PC-3 (cell line): ENCODE measurements around the gene SPAG6. TPM values are rescaled to one million over a fixed set of nuclear protein-coding genes. Genes with fewer than 3 reads are reported as not detected.

Experiments used
- ATAC-seq: fragments of 200-7000 bp; cut with Tn5 transposase; 2 replicates; pipeline ENCODE4 v1.9.1; 2020; ENCODE audit warnings: mild to moderate bottlenecking, moderate library complexity
- BruUV-seq: library from RNA; stranded (reverse); fragments of 400-500 nt; replicated peaks from 2 replicates; lab custom pipeline; 2021; lab: Mats Ljungman, UMichigan
- CTCF ChIA-PET: fragments of 300-600 bp; sonication (Branson Sonifier 250); formaldehyde crosslinking; loops from one replicate; lab custom pipeline; 2022; ENCODE audit warnings: antibody characterized with exemption; lab: Charles Lee
- POLR2A ChIA-PET: fragments of 300-600 bp; sonication (Branson Sonifier 250); formaldehyde crosslinking; loops from one replicate; lab custom pipeline; 2022; ENCODE audit warnings: antibody characterized with exemption; ENCODE audit not compliant: unreplicated experiment; lab: Charles Lee
- DNase-seq: peaks from one replicate; pipeline ENCODE4 v3.0.0-alpha.2; 2015
- H2AFZ ChIP-seq: fragments of 300-600 bp; sonication (generic); 2 replicates; pipeline ENCODE4 v1.6.0; 2016; ENCODE audit warnings: antibody characterized with exemption, low read length
- H3F3A ChIP-seq: fragments of 300-600 bp; sonication (generic); one replicate; pipeline ENCODE4 v1.6.0; 2017; ENCODE audit warnings: antibody characterized with exemption, low read length, control low read depth, mild to moderate bottlenecking; ENCODE audit not compliant: unreplicated experiment
- H3K27ac ChIP-seq: fragments of 300-600 bp; sonication (generic); 2 replicates; pipeline ENCODE4 v1.5.1; 2016; ENCODE audit warnings: mild to moderate bottlenecking, low read length
- H3K27me3 ChIP-seq: fragments of 300-600 bp; sonication (generic); 2 replicates; pipeline ENCODE4 v1.6.1; 2016; ENCODE audit warnings: low read length, mixed read lengths
- H3K36me3 ChIP-seq: fragments of 300-600 bp; sonication (generic); 2 replicates; pipeline ENCODE4 v1.6.1; 2016; ENCODE audit warnings: low read depth, mixed run types, low read length, mixed read lengths
- H3K4me1 ChIP-seq: fragments of 300-600 bp; sonication (generic); 2 replicates; pipeline ENCODE4 v1.5.1; 2016; ENCODE audit warnings: low read length; ENCODE audit not compliant: insufficient read depth
- H3K4me2 ChIP-seq: fragments of 300-600 bp; sonication (generic); 2 replicates; pipeline ENCODE4 v1.6.0; 2016; ENCODE audit warnings: low read length
- H3K4me3 ChIP-seq: fragments of 300-600 bp; sonication (generic); 2 replicates; pipeline ENCODE4 v1.5.1; 2016; ENCODE audit warnings: mild to moderate bottlenecking, low read length, mixed read lengths
- H3K79me2 ChIP-seq: fragments of 300-600 bp; sonication (generic); 2 replicates; pipeline ENCODE4 v1.6.1; 2017; ENCODE audit warnings: low read length, mixed read lengths
- H3K9ac ChIP-seq: fragments of 300-600 bp; sonication (generic); 2 replicates; pipeline ENCODE4 v1.6.0; 2016; ENCODE audit warnings: mild to moderate bottlenecking, low read length
- H3K9me2 ChIP-seq: fragments of 300-600 bp; sonication (generic); replicated peaks from 2 replicates; pipeline ENCODE4 v1.6.1; 2016; ENCODE audit warnings: mixed run types, low read length, mixed read lengths
- H3K9me3 ChIP-seq: fragments of 300-600 bp; sonication (generic); 2 replicates; pipeline ENCODE4 v1.6.1; 2016; ENCODE audit warnings: low read length, mixed read lengths
- H4K20me1 ChIP-seq: fragments of 300-600 bp; sonication (generic); 2 replicates; pipeline ENCODE4 v1.6.1; 2016; ENCODE audit warnings: low read length, mixed read lengths
- EZH2 ChIP-seq: fragments of 300-600 bp; sonication (generic); IDR thresholded peaks from one replicate; pipeline ENCODE4 v1.6.1; 2017; ENCODE audit warnings: antibody characterized with exemption, mild to moderate bottlenecking, low read length; ENCODE audit not compliant: unreplicated experiment
- EZH2phosphoT487 ChIP-seq: fragments of 300-600 bp; sonication (generic); IDR thresholded peaks from 2 replicates; pipeline ENCODE4 v1.6.1; 2018; ENCODE audit warnings: mild to moderate bottlenecking, antibody characterized with exemption, low read length, borderline replicate concordance
- intact Hi-C: fragments of 100-400 bp; cut with micrococcal nuclease; formaldehyde crosslinking; loops from 2 replicates; pipeline ENCODE4 v1.9.0; 2023
- total RNA-seq: library from RNA; depleted of rRNA; stranded (reverse); fragments of >200 nt; gene quantifications from 2 replicates; pipeline ENCODE4 v1.2.3, GENCODE V29; 2014
- TF ChIP-seq, protein P1 (sequence below): fragments of 300-600 bp; sonication (generic); conservative IDR thresholded peaks from 2 replicates; pipeline ENCODE4 v1.5.1; 2017; ENCODE audit warnings: antibody characterized with exemption, low read depth, mild to moderate bottlenecking, low read length

Gene SPAG6
- total RNA-seq, 1 experiment from 2014 or later: 0.04 TPM

DNA sequence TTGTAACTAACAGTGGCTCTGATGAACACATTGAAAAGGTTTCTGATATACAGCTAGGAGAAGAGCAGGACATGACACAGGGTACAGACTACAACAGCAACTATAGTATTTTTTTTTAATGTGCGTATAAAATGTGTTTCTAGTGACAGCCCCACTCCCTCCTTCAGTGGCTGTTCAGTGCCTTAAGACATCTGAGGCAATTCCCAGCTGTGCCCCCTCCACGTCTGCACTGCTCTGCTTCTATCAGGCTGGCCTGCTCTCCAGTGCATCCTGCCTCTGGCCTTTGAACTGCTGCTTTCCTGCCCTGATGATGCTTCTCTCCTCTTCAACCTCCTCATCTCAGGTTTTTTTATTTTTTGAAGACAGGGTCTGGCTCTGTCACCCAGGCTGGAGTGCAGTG lies 111.2 kb downstream of the SPAG6 start:
- Histone ChIP-seq H3K9me2 (no peaks in the 10 kb centered on the region), H3K79me2 (no peaks in the 10 kb centered on the region), H3F3A (no peaks in the 10 kb centered on the region), H3K27me3 (no peaks in the 10 kb centered on the region), H3K4me2 (no peak overlapping the region), H4K20me1 (no peaks in the 10 kb centered on the region), H3K4me1 (no peaks in the 10 kb centered on the region), H2AFZ (no peak overlapping the region), H3K36me3 (no peaks in the 10 kb centered on the region), H3K9me3 (no peaks in the 10 kb centered on the region), H3K27ac (no peak overlapping the region), H3K9ac (no peak overlapping the region), H3K4me3 (no peak overlapping the region)
- DNase-seq: no peak
- ChIA-PET CTCF (no interaction called here), POLR2A (no interaction called here)
- intact Hi-C loops: no loop called here
- TF ChIP-seq, protein P1, sequence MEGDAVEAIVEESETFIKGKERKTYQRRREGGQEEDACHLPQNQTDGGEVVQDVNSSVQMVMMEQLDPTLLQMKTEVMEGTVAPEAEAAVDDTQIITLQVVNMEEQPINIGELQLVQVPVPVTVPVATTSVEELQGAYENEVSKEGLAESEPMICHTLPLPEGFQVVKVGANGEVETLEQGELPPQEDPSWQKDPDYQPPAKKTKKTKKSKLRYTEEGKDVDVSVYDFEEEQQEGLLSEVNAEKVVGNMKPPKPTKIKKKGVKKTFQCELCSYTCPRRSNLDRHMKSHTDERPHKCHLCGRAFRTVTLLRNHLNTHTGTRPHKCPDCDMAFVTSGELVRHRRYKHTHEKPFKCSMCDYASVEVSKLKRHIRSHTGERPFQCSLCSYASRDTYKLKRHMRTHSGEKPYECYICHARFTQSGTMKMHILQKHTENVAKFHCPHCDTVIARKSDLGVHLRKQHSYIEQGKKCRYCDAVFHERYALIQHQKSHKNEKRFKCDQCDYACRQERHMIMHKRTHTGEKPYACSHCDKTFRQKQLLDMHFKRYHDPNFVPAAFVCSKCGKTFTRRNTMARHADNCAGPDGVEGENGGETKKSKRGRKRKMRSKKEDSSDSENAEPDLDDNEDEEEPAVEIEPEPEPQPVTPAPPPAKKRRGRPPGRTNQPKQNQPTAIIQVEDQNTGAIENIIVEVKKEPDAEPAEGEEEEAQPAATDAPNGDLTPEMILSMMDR: no peak
- no peak for TF ChIP-seq EZH2
- no peak for TF ChIP-seq EZH2phosphoT487
- no peak for ATAC-seq
- BruUV-seq: no TSS peak

DNA sequence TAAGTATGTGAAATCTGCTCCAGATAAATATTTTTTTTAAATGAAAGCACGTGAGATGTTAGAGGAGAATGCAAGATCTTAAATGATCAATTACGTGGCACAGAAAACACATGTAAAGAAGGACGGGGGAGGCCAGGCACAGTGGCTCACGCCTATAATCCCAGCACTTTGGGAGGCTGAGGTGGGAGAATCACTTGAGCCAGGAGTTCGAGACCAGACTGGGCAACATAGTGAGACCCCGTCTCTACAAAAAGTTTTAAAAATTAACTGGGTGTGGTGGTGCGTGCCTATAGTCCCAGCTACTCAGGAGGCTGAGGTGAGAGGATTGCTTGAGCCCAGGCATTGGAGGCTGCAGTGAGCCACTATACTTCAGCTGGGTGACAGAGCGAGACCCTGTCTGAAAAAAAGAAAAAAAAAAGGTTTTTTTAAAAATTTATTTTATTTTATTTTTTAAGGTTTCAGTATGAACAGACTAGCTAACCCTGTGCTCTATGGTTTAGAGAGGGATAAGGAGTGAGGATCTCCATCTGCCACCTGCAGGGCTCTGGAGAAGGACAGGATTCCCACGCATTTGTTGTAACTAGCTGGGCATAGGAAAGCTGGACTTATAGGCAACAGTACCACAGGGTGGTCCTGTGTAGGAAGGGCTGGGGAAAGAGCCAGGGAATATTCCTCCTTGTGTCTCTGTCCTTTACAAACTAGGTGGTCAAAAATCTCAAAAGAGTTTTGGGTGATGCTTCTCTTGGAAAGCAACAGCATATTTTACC lies 113.2 kb downstream of the SPAG6 start:
- Histone ChIP-seq H3K4me3 (no peak overlapping the region), H3K27me3 (no peaks in the 10 kb centered on the region), H3K36me3 (no peaks in the 10 kb centered on the region), H2AFZ (no peak overlapping the region), H3K9me2 (no peaks in the 10 kb centered on the region), H3K4me1 (no peaks in the 10 kb centered on the region), H3F3A (no peaks in the 10 kb centered on the region), H3K9me3 (no peaks in the 10 kb centered on the region), H4K20me1 (no peaks in the 10 kb centered on the region), H3K27ac (no peak overlapping the region), H3K9ac (no peak overlapping the region), H3K4me2 (no peak overlapping the region), H3K79me2 (no peaks in the 10 kb centered on the region)
- ChIA-PET POLR2A (no interaction called here), CTCF (no interaction called here)
- DNase-seq (no peak), ATAC-seq (no peak)
- intact Hi-C loops: no loop called here
- BruUV-seq: no TSS peak
- no peak for TF ChIP-seq EZH2phosphoT487
- TF ChIP-seq, protein P1: no peak
- TF ChIP-seq EZH2: no peak

DNA sequence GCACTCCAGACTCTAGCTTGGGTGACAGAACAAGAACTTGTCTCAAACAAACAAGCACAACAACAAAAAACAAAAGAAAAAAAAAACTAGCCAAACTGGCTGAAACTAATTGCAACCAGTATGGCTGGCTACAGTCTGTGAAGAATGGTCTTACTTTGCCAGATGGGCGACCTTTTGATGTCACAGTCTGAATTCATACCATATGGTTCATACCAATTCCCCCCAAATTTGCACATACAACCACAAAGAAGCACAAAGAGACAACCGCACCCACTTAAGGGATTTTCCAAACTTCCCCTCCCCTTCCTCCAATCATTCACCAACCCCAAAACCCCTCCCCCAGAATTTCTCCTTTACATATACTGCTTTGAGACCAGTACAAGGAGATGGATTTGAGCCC lies 114.2 kb downstream of the SPAG6 start:
- H2AFZ ChIP-seq: no peak overlapping the region
- no peak overlapping the region for H3K27ac ChIP-seq
- CTCF ChIA-PET: no interaction called here
- no peak for TF ChIP-seq EZH2phosphoT487
- TF ChIP-seq EZH2: no peak
- TF ChIP-seq, protein P1: no peak
- no peak overlapping the region for H3K4me3 ChIP-seq
- no peak overlapping the region for H3K4me2 ChIP-seq
- H3K27me3 ChIP-seq: no peaks in the 10 kb centered on the region
- POLR2A ChIA-PET: no interaction called here
- H3K9me3 ChIP-seq: no peaks in the 10 kb centered on the region
- no peaks in the 10 kb centered on the region for H3F3A ChIP-seq
- no peaks in the 10 kb centered on the region for H3K36me3 ChIP-seq
- no peaks in the 10 kb centered on the region for H4K20me1 ChIP-seq
- no peaks in the 10 kb centered on the region for H3K4me1 ChIP-seq
- H3K9me2 ChIP-seq: no peaks in the 10 kb centered on the region
- BruUV-seq: no TSS peak
- no peaks in the 10 kb centered on the region for H3K79me2 ChIP-seq
- DNase-seq (no peak), ATAC-seq (no peak)
- H3K9ac ChIP-seq: no peak overlapping the region
- intact Hi-C loops: no loop called here
